H1 (cell line): ENCODE measurements around the gene SHROOM3. TPM values are rescaled to one million over a fixed set of nuclear protein-coding genes. Genes with fewer than 3 reads are reported as not detected.

ENCODE experiments used
- CTCF ChIA-PET: fragments of 300-600 bp; sonication (Branson Sonifier 250); formaldehyde crosslinking; loops from one replicate; lab custom pipeline; 2021; ENCODE audit not compliant: partially characterized antibody; lab: Charles Lee
- POLR2A ChIA-PET: fragments of 300-600 bp; sonication (Branson Sonifier 250); formaldehyde crosslinking; loops from one replicate; lab custom pipeline; 2021; ENCODE audit warnings: inconsistent platforms; ENCODE audit not compliant: partially characterized antibody; lab: Charles Lee
- DNase-seq, 2 experiments: peaks; one replicate each; pipeline versions ENCODE4 v3.0.0 to v3.0.0-alpha.2; 2010 to 2022; ENCODE audit warnings: low spot score in 2 of 2, low read depth in 1 of 2, mixed read lengths in 1 of 2
- FAIRE-seq: peaks from 2 replicates; lab custom pipeline; 2011; peaks lifted over from hg19 to GRCh38; lab: Jason Lieb, UNC
- H2AFZ ChIP-seq: 2 replicates; pipeline ENCODE4 v1.8.1; 2012; ENCODE audit warnings: low read length, inconsistent platforms
- H2AK5ac ChIP-seq: 2 replicates; pipeline ENCODE4 v1.6.1; 2013; ENCODE audit warnings: low read depth, low read length
- H2BK120ac ChIP-seq: replicated peaks from 2 replicates; pipeline ENCODE3; 2013; ENCODE audit warnings: low read depth, low read length, inconsistent platforms
- H2BK12ac ChIP-seq: 2 replicates; pipeline ENCODE4 v1.6.1; 2013; ENCODE audit warnings: low read depth, low read length
- H2BK15ac ChIP-seq: 2 replicates; pipeline ENCODE4 v1.6.1; 2013; ENCODE audit warnings: low read length
- H2BK20ac ChIP-seq: 2 replicates; pipeline ENCODE4 v1.6.1; 2013; ENCODE audit warnings: low read length
- H2BK5ac ChIP-seq: 2 replicates; pipeline ENCODE4 v1.6.1; 2013; ENCODE audit warnings: low read depth, low read length
- H3K14ac ChIP-seq: 2 replicates; pipeline ENCODE4 v1.6.1; 2013; ENCODE audit warnings: inconsistent platforms; ENCODE audit not compliant: insufficient read length
- H3K18ac ChIP-seq: 2 replicates; pipeline ENCODE4 v1.6.1; 2013; ENCODE audit warnings: low read length; ENCODE audit errors: extremely low read depth
- H3K23ac ChIP-seq: 2 replicates; pipeline ENCODE4 v1.6.1; 2013; ENCODE audit warnings: inconsistent platforms; ENCODE audit not compliant: insufficient read length
- H3K23me2 ChIP-seq: 2 replicates; pipeline ENCODE4 v1.6.1; 2013; ENCODE audit warnings: low read depth, low read length
- H3K27ac ChIP-seq: 2 replicates; pipeline ENCODE4 v1.6.1; 2011; ENCODE audit warnings: low read depth, low read length, inconsistent platforms
- H3K27me3 ChIP-seq, 4 experiments: replicated peaks in 1 of 4; 1 replicate in 1 of 4; 2 replicates in 3 of 4; pipeline versions ENCODE4 v1.6.1 to v1.8.1; 2011 to 2013; ENCODE audit warnings: low read length in 3 of 4, mild to moderate bottlenecking in 3 of 4, inconsistent platforms in 2 of 4, mixed read lengths in 2 of 4, moderate library complexity in 1 of 4; ENCODE audit not compliant: control insufficient read depth in 3 of 4, insufficient read depth in 3 of 4; ENCODE audit errors: extremely low read depth in 1 of 4
- H3K36me3 ChIP-seq, 4 experiments: 2 replicates each; pipeline versions ENCODE4 v1.6.1 to v1.8.1; 2011 to 2013; ENCODE audit warnings: mild to moderate bottlenecking in 4 of 4, low read length in 3 of 4, moderate library complexity in 2 of 4, control low read depth in 1 of 4, inconsistent platforms in 1 of 4; ENCODE audit not compliant: insufficient read depth in 4 of 4, control insufficient read depth in 2 of 4
- H3K4ac ChIP-seq: replicated peaks from 2 replicates; pipeline ENCODE3; 2013; ENCODE audit warnings: low read length, low read depth, mixed read lengths, inconsistent platforms; ENCODE audit not compliant: insufficient read length
- H3K4me1 ChIP-seq, 4 experiments: replicated peaks in 1 of 4; 1 replicate in 1 of 4; 2 replicates in 3 of 4; pipeline versions ENCODE4 v1.6.1 to v1.8.1; 2011 to 2013; ENCODE audit warnings: low read length in 3 of 4, inconsistent platforms in 2 of 4, mixed read lengths in 1 of 4; ENCODE audit not compliant: insufficient read depth in 4 of 4, control insufficient read depth in 3 of 4
- H3K4me2 ChIP-seq, 2 experiments: 2 replicates each; pipeline versions ENCODE4 v1.6.1 to v1.8.1; 2011 to 2013; ENCODE audit warnings: low read depth in 2 of 2, low read length in 2 of 2, control low read depth in 1 of 2, inconsistent platforms in 1 of 2, mild to moderate bottlenecking in 1 of 2; ENCODE audit not compliant: insufficient read depth in 1 of 2
- H3K4me3 ChIP-seq, 4 experiments: fragments of 200-600, 300-600 bp in 1 of 4; sonication (generic), shearing (Covaris generic), sonication (Bioruptor Twin) in 1 of 4; 2 replicates each; pipeline versions ENCODE4 v1.5.1 to v1.8.1; 2011 to 2016; ENCODE audit warnings: low read length in 4 of 4, low read depth in 3 of 4, control low read depth in 2 of 4, inconsistent platforms in 2 of 4, mild to moderate bottlenecking in 2 of 4, mixed read lengths in 1 of 4, moderate library complexity in 1 of 4; ENCODE audit not compliant: insufficient read depth in 2 of 4; ENCODE audit errors: extremely low read depth in 1 of 4
- H3K56ac ChIP-seq: replicated peaks from 2 replicates; pipeline ENCODE3; 2013; ENCODE audit warnings: low read depth, mild to moderate bottlenecking, mixed read lengths, low read length, inconsistent platforms; ENCODE audit not compliant: insufficient read length
- H3K79me1 ChIP-seq: 2 replicates; pipeline ENCODE4 v1.6.1; 2013; ENCODE audit warnings: low read depth, low read length, control low read depth
- H3K79me2 ChIP-seq, 2 experiments: 2 replicates each; pipeline versions ENCODE4 v1.6.1 to v1.8.1; 2012 to 2013; ENCODE audit warnings: low read length in 2 of 2, mild to moderate bottlenecking in 2 of 2, inconsistent platforms in 1 of 2; ENCODE audit not compliant: insufficient read depth in 2 of 2, control insufficient read depth in 1 of 2
- H3K9ac ChIP-seq, 4 experiments: replicated peaks in 1 of 4; 1 replicate in 1 of 4; 2 replicates in 3 of 4; pipeline versions ENCODE4 v1.6.1 to v1.8.1; 2011 to 2013; ENCODE audit warnings: low read depth in 3 of 4, low read length in 3 of 4, control low read depth in 2 of 4, mild to moderate bottlenecking in 2 of 4, moderate library complexity in 2 of 4, inconsistent platforms in 1 of 4; ENCODE audit errors: extremely low read depth in 1 of 4
- H3K9me3 ChIP-seq, 2 experiments: 2 replicates each; pipeline versions ENCODE4 v1.6.1 to v1.8.1; 2012 to 2013; ENCODE audit warnings: mild to moderate bottlenecking in 2 of 2, moderate library complexity in 2 of 2, control low read depth in 1 of 2, inconsistent platforms in 1 of 2, low read depth in 1 of 2, low read length in 1 of 2, mixed read lengths in 1 of 2; ENCODE audit not compliant: insufficient read depth in 2 of 2
- H4K20me1 ChIP-seq, 2 experiments: replicated peaks in 1 of 2; 2 replicates each; pipeline versions ENCODE3 to v1.8.1; 2011 to 2013; ENCODE audit warnings: inconsistent platforms in 2 of 2, low read length in 2 of 2, mild to moderate bottlenecking in 1 of 2; ENCODE audit not compliant: insufficient read depth in 2 of 2, control insufficient read depth in 1 of 2
- H4K5ac ChIP-seq: 2 replicates; pipeline ENCODE4 v1.6.1; 2013; ENCODE audit warnings: low read length, low read depth, mixed read lengths, inconsistent platforms; ENCODE audit not compliant: insufficient read length
- H4K8ac ChIP-seq: 2 replicates; pipeline ENCODE4 v1.8.0; 2013; ENCODE audit warnings: mild to moderate bottlenecking, moderate library complexity, low read length, inconsistent platforms; ENCODE audit not compliant: insufficient read depth; ENCODE audit errors: extremely low read depth
- H4K91ac ChIP-seq: replicated peaks from 2 replicates; pipeline ENCODE3; 2013; ENCODE audit warnings: low read length, mixed read lengths, inconsistent platforms; ENCODE audit not compliant: insufficient read length
- CHD2 ChIP-seq: IDR thresholded peaks from 2 replicates; pipeline ENCODE4 v1.6.1; 2012; ENCODE audit warnings: low read length, improper control_type of control experiment
- HDAC6 ChIP-seq: IDR thresholded peaks from one replicate; pipeline ENCODE4 v1.7.1; 2012; ENCODE audit warnings: low read depth, mild to moderate bottlenecking, inconsistent platforms, low read length, moderate library complexity
- MAFK ChIP-seq: IDR thresholded peaks from 2 replicates; pipeline ENCODE4 v1.6.1; 2012; ENCODE audit warnings: low read depth, mild to moderate bottlenecking, improper control_type of control experiment, low read length
- SP2 ChIP-seq: IDR thresholded peaks from 2 replicates; pipeline ENCODE4 v1.6.1; 2012; ENCODE audit warnings: mild to moderate bottlenecking, low read length, inconsistent platforms
- TAF1 ChIP-seq: IDR thresholded peaks from 2 replicates; pipeline ENCODE4 v1.6.1; 2011; ENCODE audit warnings: mild to moderate bottlenecking, low read depth, low read length
- TAF7 ChIP-seq: optimal IDR thresholded peaks from 2 replicates; pipeline ENCODE3; 2011; ENCODE audit warnings: low read depth, mild to moderate bottlenecking, inconsistent platforms, low read length, moderate library complexity, borderline replicate concordance
- USF2 ChIP-seq: IDR thresholded peaks from 2 replicates; pipeline ENCODE4 v1.6.1; 2011; ENCODE audit warnings: low read length, improper control_type of control experiment
- WGBS, 2 experiments: shearing (Covaris generic) in 1 of 2; methylation state at CpG; one replicate each; pipeline versions ENCODE4 v1.1.6 to v1.1.7; 2013 to 2015; ENCODE audit warnings: low lambda C conversion rate in 2 of 2, mixed read lengths in 2 of 2, inconsistent platforms in 1 of 2, low coverage in 1 of 2, missing lambda C conversion rate in 1 of 2; ENCODE audit not compliant: insufficient replicate concordance in 2 of 2, insufficient coverage in 1 of 2, insufficient read length in 1 of 2; ENCODE audit errors: extremely low coverage in 1 of 2, missing lambda C conversion rate in 1 of 2; 5-methylcytosine and 5-hydroxymethylcytosine counted together
- polyA plus RNA-seq, 7 experiments: library from polyadenylated mRNA; depleted of rRNA in 3 of 7; stranded (reverse) in 5 of 7; unstranded in 2 of 7; fragments of >200 nt in 5 of 7; fragments of 200-250 nt in 2 of 7; gene quantifications; 1 replicate in 5 of 7; 2 replicates in 1 of 7; 4 replicates in 1 of 7; pipeline versions ENCODE4 v1.2.1 to v1.2.3, GENCODE V29; 2011 to 2013; ENCODE audit warnings: missing spikeins in 2 of 7, mixed read lengths in 2 of 7
- total RNA-seq: library from RNA; stranded (reverse); fragmentation: NEBNext Ultra II Directional; extraction: Animal tissue kit (Norgen Biotek cat#: 25700); gene quantifications from 2 replicates; pipeline ENCODE4 v1.2.1, GENCODE V29; 2021

SHROOM3 gene
- total and polyA plus RNA-seq, 2 of the 8 experiments (the other 6 are each of a cell fraction or from before 2014, with no cell fraction given): 15.8 to 34.0 TPM

- 83% methylated on average over 4 of the region's 4 CpGs; no CpG with 5 or more reads in 1 of the 2 experiments for WGBS, 2 experiments
- Histone ChIP-seq H3K4ac (no peak overlapping the region), H3K36me3 (no peaks in the 10 kb centered on the region), H4K5ac (no peak overlapping the region), H3K56ac (no peak overlapping the region), H4K20me1 (peaks cover 6 to 26% of the 10 kb centered on the region in 2 experiments), H3K4me3 (no peak overlapping the region), H3K4me1 (peaks cover 7 to 18% (median 16%) of the 10 kb centered on the region in 4 experiments), H3K79me1 (peaks cover 20% of the 10 kb centered on the region), H3K9ac (no peak overlapping the region), H2BK12ac (no peak overlapping the region), H2BK5ac (no peak overlapping the region), H3K18ac (no peak overlapping the region), H3K27me3 (no peaks in the 10 kb centered on the region), H3K79me2 (peaks cover 9 to 83% of the 10 kb centered on the region in 2 experiments), H2BK20ac (no peak overlapping the region), H3K9me3 (no peaks in the 10 kb centered on the region), H3K27ac (no peak overlapping the region), H3K23me2 (no peaks in the 10 kb centered on the region), H4K8ac (no peak overlapping the region), H2AFZ (no peak overlapping the region), H3K14ac (no peak overlapping the region), H2BK120ac (no peak overlapping the region), H3K4me2 (no peak overlapping the region; a peak in 1 of 4 replicates), H4K91ac (no peak overlapping the region), H2BK15ac (no peak overlapping the region), H3K23ac (no peak overlapping the region), H2AK5ac (no peak overlapping the region)
- ChIA-PET CTCF (interaction anchor here (0.5 to 2.1 kb wide), 8 partner anchors 12 to 204 kb away, joined by 3 to 6 read pairs (median 4); no protein-coding TSS in a partner anchor), POLR2A (interaction anchor here (0.7 to 2.2 kb wide), 2 partner anchors 13 to 117 kb away, joined by 3 to 7 read pairs; no protein-coding TSS in a partner anchor)
- DNase-seq (no peak), FAIRE-seq (no peak)
- TF ChIP-seq TAF1 (no peak), SP2 (no peak), CHD2 (no peak), USF2 (no peak), MAFK (no peak), HDAC6 (no peak), TAF7 (no peak)
Observed at GRCh38 chr4:76702440-76703122, 267.6 kb downstream of the SHROOM3 start.
